ENCODE measurements around the gene KRTCAP2. TPM values are rescaled to one million over a fixed set of nuclear protein-coding genes. Genes with fewer than 3 reads are reported as not detected.

The KRTCAP2 gene
- polyA plus RNA-seq, 1 of the 3 experiments (the other 2 are of a cell fraction) = 238 TPM

DNA sequence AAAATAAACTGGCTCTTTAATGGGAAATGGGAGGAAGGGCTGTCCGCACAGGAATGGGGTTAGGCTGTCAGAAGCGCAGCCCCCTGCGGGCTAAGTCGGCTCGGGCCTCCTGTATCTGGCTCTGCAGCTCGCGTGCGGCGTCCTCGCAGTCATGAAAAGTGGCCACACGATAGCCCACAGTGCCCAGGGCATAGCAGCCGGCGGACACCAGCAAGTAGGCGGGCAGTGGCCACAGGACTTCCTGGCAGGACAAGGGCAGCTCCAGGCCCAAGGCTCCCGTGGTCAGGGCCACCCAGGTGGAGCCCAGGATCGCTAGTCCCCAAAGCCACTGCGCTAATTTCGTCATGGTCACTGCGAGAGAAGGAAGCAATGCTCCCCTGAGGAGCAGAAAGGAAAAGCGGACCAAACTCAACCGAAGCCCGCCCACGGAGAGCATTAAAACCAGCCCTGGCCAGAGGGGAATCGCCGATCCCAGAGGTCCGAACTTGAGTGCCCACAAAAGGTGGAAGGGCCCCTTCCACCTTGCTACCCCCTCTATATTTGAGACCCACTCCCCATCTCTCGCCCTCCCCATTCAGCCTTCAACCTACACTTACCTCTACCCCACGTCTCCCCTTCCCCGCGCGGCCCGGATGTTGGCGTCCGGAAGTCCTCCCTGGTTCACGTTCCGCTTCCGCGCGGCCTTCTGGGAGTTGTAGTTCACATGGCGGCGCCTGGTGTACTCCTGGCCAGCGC, 33.0 kb downstream of the KRTCAP2 start, which contains the start of gene DPM3 (continued):
- TF ChIP-seq IRF3 (IDR thresholded peaks at IDR 0.05; ENCODE audit: low read depth, low read length) = no peak

GRCh38 chr1:155137154-155137949, 35.8 kb downstream of the KRTCAP2 start:
- Histone ChIP-seq H3K9ac (peak overlapping the region; percentile 89; the same call in 1 of the 2 replicates), H3F3A (replicated peaks; ENCODE audit: insufficient read depth) (peaks cover 29% of the 10 kb centered on the region), H3K79me2 (ENCODE audit: insufficient read depth) (peaks cover 42% of the 10 kb centered on the region), H3K36me3 (replicated peaks in 1 of 2; ENCODE audit: control insufficient read depth in 1 of 2, insufficient read depth in 2 of 2, low read length in 1 of 2) (peaks cover 17 to 26% of the 10 kb centered on the region in 2 experiments), H3K27ac (ENCODE audit: low read depth in 2 of 2, low read length in 1 of 2) (peak overlapping the region in 1 of 2 experiments; percentile 74; a peak in 3 of 4 replicates), H3K4me3 (ENCODE audit: low read depth in 2 of 2, low read length in 1 of 2) (peak overlapping the region; percentile 72 to 73), H3K27me3 (ENCODE audit: insufficient read depth) (no peaks in the 10 kb centered on the region; the same call in 1 of the 2 replicates), H3K4me2 (peak overlapping the region; percentile 91), H3K9me2 (no peaks in the 10 kb centered on the region), H3K9me3 (no peaks in the 10 kb centered on the region), H3K4me1 (ENCODE audit: control insufficient read depth in 1 of 2, insufficient read depth in 2 of 2, low read depth in 1 of 2, low read length in 1 of 2) (peaks cover 6 to 36% of the 10 kb centered on the region in 2 experiments; a peak in 3 of 4 replicates), H4K20me1 (ENCODE audit: insufficient read depth) (no peaks in the 10 kb centered on the region), H2AFZ (ENCODE audit: low read depth) (peak overlapping the region; percentile 81; the same call in 1 of the 2 replicates)
- no peak for DNase-seq
- ChIA-PET POLR2A (no interaction called here), CTCF (interaction anchor here (0.8 to 5.6 kb wide), 9 partner anchors 9 to 76 kb away, joined by 3 to 43 read pairs (median 5); partner anchors contain the start of gene KRTCAP2)
- 82% methylated on average over 4 of the region's 6 CpGs for WGBS (ENCODE audit: low lambda C conversion rate)
- TF ChIP-seq NFIC (IDR thresholded peaks at IDR 0.05; ENCODE audit: borderline replicate concordance) (no peak), RCOR1 (IDR thresholded peaks at IDR 0.05; ENCODE audit: low read length) (no peak), USF2 (IDR thresholded peaks at IDR 0.05; ENCODE audit: borderline replicate concordance, low read depth, low read length) (no peak), IRF3 (IDR thresholded peaks at IDR 0.05; ENCODE audit: low read depth, low read length) (no peak), RAD21 (IDR thresholded peaks at IDR 0.05; ENCODE audit: low read length) (no peak), FOSL2 (IDR thresholded peaks at IDR 0.05; ENCODE audit: borderline replicate concordance, low read depth) (no peak), MAX (IDR thresholded peaks at IDR 0.05; ENCODE audit: low read depth) (no peak), EZH2phosphoT487 (IDR thresholded peaks at IDR 0.05; ENCODE audit: borderline replicate concordance, low read depth) (no peak), NRF1 (IDR thresholded peaks at IDR 0.05; ENCODE audit: low read depth, low read length) (no peak), SIN3A (IDR thresholded peaks at IDR 0.05; ENCODE audit: borderline replicate concordance, low read depth, low read length) (no peak), REST (IDR thresholded peaks at IDR 0.05; ENCODE audit: low read depth, low read length) (no peak), JUND (IDR thresholded peaks at IDR 0.05) (no peak), ZBTB33 (IDR thresholded peaks at IDR 0.05; ENCODE audit: borderline replicate concordance, low read depth) (no peak), MEF2A (IDR thresholded peaks at IDR 0.05; ENCODE audit: borderline replicate concordance, low read depth) (no peak), TCF12 (IDR thresholded peaks at IDR 0.05) (no peak), POLR2AphosphoS5 (IDR thresholded peaks at IDR 0.05; ENCODE audit: low read depth, low read length) (no peak)
- TF ChIP-seq, protein P1, sequence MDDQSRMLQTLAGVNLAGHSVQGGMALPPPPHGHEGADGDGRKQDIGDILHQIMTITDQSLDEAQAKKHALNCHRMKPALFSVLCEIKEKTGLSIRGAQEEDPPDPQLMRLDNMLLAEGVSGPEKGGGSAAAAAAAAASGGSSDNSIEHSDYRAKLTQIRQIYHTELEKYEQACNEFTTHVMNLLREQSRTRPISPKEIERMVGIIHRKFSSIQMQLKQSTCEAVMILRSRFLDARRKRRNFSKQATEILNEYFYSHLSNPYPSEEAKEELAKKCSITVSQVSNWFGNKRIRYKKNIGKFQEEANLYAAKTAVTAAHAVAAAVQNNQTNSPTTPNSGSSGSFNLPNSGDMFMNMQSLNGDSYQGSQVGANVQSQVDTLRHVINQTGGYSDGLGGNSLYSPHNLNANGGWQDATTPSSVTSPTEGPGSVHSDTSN (IDR thresholded peaks at IDR 0.05) = no peak
